Caco-2 (cell line): Measurements from ENCODE around the gene MANEAL. TPM values are rescaled to one million over a fixed set of nuclear protein-coding genes. Genes with fewer than 3 reads are reported as not detected.

Experiments used
- Bru-seq: library from RNA; stranded (reverse); fragments of 400-500 nt; gene quantifications from one replicate; lab custom pipeline; 2021; lab: Mats Ljungman, UMichigan
- BruChase-seq, 2 experiments: library from RNA; stranded (reverse); fragments of 400-500 nt; gene quantifications; one replicate each; lab custom pipeline; 2021; lab: Mats Ljungman, UMichigan
- BruUV-seq: library from RNA; stranded (reverse); fragments of 400-500 nt; replicated peaks from 2 replicates; lab custom pipeline; 2021; lab: Mats Ljungman, UMichigan
- CTCF ChIA-PET: fragments of 300-600 bp; sonication (Branson Sonifier 250); formaldehyde crosslinking; loops from one replicate; lab custom pipeline; 2022; ENCODE audit warnings: antibody characterized with exemption; lab: Charles Lee
- POLR2A ChIA-PET: fragments of 300-600 bp; sonication (Branson Sonifier 250); formaldehyde crosslinking; loops from one replicate; lab custom pipeline; 2022; ENCODE audit warnings: antibody characterized with exemption; lab: Charles Lee
- DNase-seq, 2 experiments: peaks; one replicate each; pipeline versions ENCODE4 v3.0.0 to v3.0.0-alpha.2; 2020 to 2022
- H3K27me3 ChIP-seq: replicated peaks from 2 replicates; pipeline ENCODE4 v1.6.0; 2011; ENCODE audit warnings: low read length; ENCODE audit not compliant: control insufficient read depth, insufficient read depth
- H3K36me3 ChIP-seq: 2 replicates; pipeline ENCODE4 v1.5.1; 2011; ENCODE audit warnings: low read length; ENCODE audit not compliant: control insufficient read depth, insufficient read depth
- H3K4me1 ChIP-seq: fragments of 250-450 bp; sonication (Bioruptor Pico); 2 replicates; pipeline ENCODE4 v1.5.1; 2020; ENCODE audit warnings: mild to moderate bottlenecking
- H3K4me3 ChIP-seq: 2 replicates; pipeline ENCODE4 v1.5.1; 2011; ENCODE audit warnings: low read depth, mild to moderate bottlenecking, control low read depth, low read length
- H3K9me3 ChIP-seq: fragments of 250-450 bp; sonication (Bioruptor Pico); 2 replicates; pipeline ENCODE4 v1.5.1; 2020; ENCODE audit warnings: mild to moderate bottlenecking, moderate library complexity
- H3K27ac Mint-ChIP-seq: one replicate; pipeline ENCODE4 v1.8.0; 2022; ENCODE audit warnings: mixed read lengths; ENCODE audit not compliant: unreplicated experiment
- H3K27me3 Mint-ChIP-seq: one replicate; pipeline ENCODE4 v1.8.0; 2022; ENCODE audit warnings: mixed read lengths; ENCODE audit not compliant: insufficient read depth, unreplicated experiment
- H3K36me3 Mint-ChIP-seq: one replicate; pipeline ENCODE4 v1.8.0; 2022; ENCODE audit warnings: mild to moderate bottlenecking, mixed read lengths; ENCODE audit not compliant: insufficient read depth, unreplicated experiment
- H3K4me1 Mint-ChIP-seq: one replicate; pipeline ENCODE4 v1.8.0; 2022; ENCODE audit warnings: low read depth, mixed read lengths; ENCODE audit not compliant: unreplicated experiment
- H3K4me3 Mint-ChIP-seq: one replicate; pipeline ENCODE4 v1.8.0; 2022; ENCODE audit warnings: mild to moderate bottlenecking, moderate library complexity, mixed read lengths; ENCODE audit not compliant: unreplicated experiment
- H3K9me3 Mint-ChIP-seq: one replicate; pipeline ENCODE4 v1.8.0; 2022; ENCODE audit warnings: mixed read lengths; ENCODE audit not compliant: unreplicated experiment
- intact Hi-C: fragments of 100-400 bp; cut with micrococcal nuclease; formaldehyde crosslinking; loops from one replicate; pipeline ENCODE4 v1.10.0; 2022; ENCODE audit not compliant: unreplicated experiment
- long read RNA-seq: library from polyadenylated mRNA; stranded (forward); transcript quantifications from one replicate; pipeline ENCODE4 v2.0.0, GENCODE V29; 2022
- total RNA-seq: library from RNA; stranded (reverse); gene quantifications from 2 replicates; pipeline ENCODE4 v1.2.3, GENCODE V29; 2022
- TF ChIP-seq, protein P1 (sequence below), 2 experiments: fragments of 200-600 bp in 1 of 2; IDR thresholded peaks; 1 replicate in 1 of 2; 2 replicates in 1 of 2; pipeline versions ENCODE4 v1.5.1 to v1.8.0; 2011 to 2022; ENCODE audit warnings: antibody characterized with exemption in 1 of 2, control low read depth in 1 of 2, inconsistent platforms in 1 of 2, low read depth in 1 of 2, low read length in 1 of 2, mild to moderate bottlenecking in 1 of 2, moderate library complexity in 1 of 2; ENCODE audit not compliant: insufficient read depth in 1 of 2, severe bottlenecking in 1 of 2, unreplicated experiment in 1 of 2

The MANEAL gene
- total RNA-seq (24.8 and 25.9 TPM in 2 replicates), Bru-seq, nascent RNA (percentile 56 among the genes with signal in this experiment), BruChase-seq, experiment 1, labeled RNA remaining after a 2-hour chase (percentile 65 among the genes with signal in this experiment), BruChase-seq, experiment 2, labeled RNA remaining after a 6-hour chase (percentile 77 among the genes with signal in this experiment)
- long read RNA-seq, transcript MANEAL-205 (3 exons, 1,015 nt) = minor isoform, 6 of 62 reads
- long read RNA-seq, transcript MANEAL-202 (4 exons, 2,685 nt) = major isoform, 24 of 62 reads
- long read RNA-seq, transcript MANEAL-203 (4 exons, 2,327 nt) = minor isoform, 17 of 62 reads
- long read RNA-seq, partial matches to known transcripts = 0 of 62 reads
- long read RNA-seq, other reads (novel, unspliced or antisense) = 14 of 62 reads

GRCh38 chr1:37793773-37794371, at the start of gene MANEAL:
TSS of gene MANEAL (plus strand) at chr1:37793847. CDS start at chr1:37794183, 336 bp downstream.
- CTCF ChIA-PET = interaction anchor here (0.5 kb wide), 1 partner anchor 14 kb away, joined by 4 read pairs; the partner anchor contains the start of genes C1orf122 and YRDC

DNA sequence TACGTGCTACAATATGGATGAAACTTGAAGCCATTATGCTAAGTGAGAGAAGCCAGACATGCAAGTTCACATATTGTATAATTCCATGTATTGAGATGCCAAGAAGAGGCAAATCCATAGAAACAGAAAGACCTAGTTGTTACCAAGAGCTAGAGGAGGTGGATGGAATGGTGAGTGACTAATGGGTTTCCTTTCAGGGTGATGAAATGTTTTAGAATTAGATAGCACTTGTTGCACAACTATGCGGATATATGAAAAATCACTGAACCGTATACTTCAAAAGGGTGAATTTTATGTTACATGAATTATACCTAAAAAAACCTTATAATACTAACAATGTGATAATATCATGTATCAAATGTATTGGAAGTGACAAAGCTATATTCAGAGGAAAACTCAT, 46.8 kb upstream of the MANEAL start:
- Histone ChIP-seq H3K4me3 (no peak overlapping the region), H3K9me3 (no peaks in the 10 kb centered on the region), H3K27me3 (no peaks in the 10 kb centered on the region), H3K4me1 (no peaks in the 10 kb centered on the region), H3K36me3 (no peaks in the 10 kb centered on the region)
- no TSS peak for BruUV-seq
- intact Hi-C loops = no loop called here
- Mint-ChIP-seq H3K4me3 (no peak overlapping the region), H3K27me3 (no peaks in the 10 kb centered on the region), H3K9me3 (no peaks in the 10 kb centered on the region), H3K27ac (no peak overlapping the region), H3K36me3 (no peaks in the 10 kb centered on the region), H3K4me1 (no peaks in the 10 kb centered on the region)
- ChIA-PET CTCF (no interaction called here), POLR2A (no interaction called here)
- no peak for DNase-seq
- TF ChIP-seq, protein P1, sequence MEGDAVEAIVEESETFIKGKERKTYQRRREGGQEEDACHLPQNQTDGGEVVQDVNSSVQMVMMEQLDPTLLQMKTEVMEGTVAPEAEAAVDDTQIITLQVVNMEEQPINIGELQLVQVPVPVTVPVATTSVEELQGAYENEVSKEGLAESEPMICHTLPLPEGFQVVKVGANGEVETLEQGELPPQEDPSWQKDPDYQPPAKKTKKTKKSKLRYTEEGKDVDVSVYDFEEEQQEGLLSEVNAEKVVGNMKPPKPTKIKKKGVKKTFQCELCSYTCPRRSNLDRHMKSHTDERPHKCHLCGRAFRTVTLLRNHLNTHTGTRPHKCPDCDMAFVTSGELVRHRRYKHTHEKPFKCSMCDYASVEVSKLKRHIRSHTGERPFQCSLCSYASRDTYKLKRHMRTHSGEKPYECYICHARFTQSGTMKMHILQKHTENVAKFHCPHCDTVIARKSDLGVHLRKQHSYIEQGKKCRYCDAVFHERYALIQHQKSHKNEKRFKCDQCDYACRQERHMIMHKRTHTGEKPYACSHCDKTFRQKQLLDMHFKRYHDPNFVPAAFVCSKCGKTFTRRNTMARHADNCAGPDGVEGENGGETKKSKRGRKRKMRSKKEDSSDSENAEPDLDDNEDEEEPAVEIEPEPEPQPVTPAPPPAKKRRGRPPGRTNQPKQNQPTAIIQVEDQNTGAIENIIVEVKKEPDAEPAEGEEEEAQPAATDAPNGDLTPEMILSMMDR (IDR thresholded peaks at IDR 0.05; ENCODE audit: insufficient read depth in 1 of 2, low read depth in 1 of 2, low read length in 1 of 2, severe bottlenecking in 1 of 2, unreplicated experiment in 1 of 2) = no peak

More at GRCh38 chr1:37793773-37794371, at the start of gene MANEAL:
- BruUV-seq = no TSS peak
- DNase-seq = peak; percentile 54 to 65
- H3K27me3 Mint-ChIP-seq = no peaks in the 10 kb centered on the region
- intact Hi-C loops = no loop called here
- H3K4me3 Mint-ChIP-seq = peak within 1 kb of the TSS; percentile 78
- no peaks in the 10 kb centered on the region for H3K27me3 ChIP-seq
- peak within 1 kb of the TSS; percentile 71 for H3K4me3 ChIP-seq
- POLR2A ChIA-PET = interaction anchor here (1.1 kb wide), 1 partner anchor 14 kb away, joined by 9 read pairs; the partner anchor contains the start of genes C1orf122 and YRDC
- peaks cover 13% of the 10 kb centered on the region for H3K36me3 Mint-ChIP-seq
- no peaks in the 10 kb centered on the region; the same call in 1 of the 2 replicates for H3K4me1 ChIP-seq
- TF ChIP-seq, protein P1 (IDR thresholded peaks at IDR 0.05; ENCODE audit: insufficient read depth in 1 of 2, low read depth in 1 of 2, low read length in 1 of 2, severe bottlenecking in 1 of 2, unreplicated experiment in 1 of 2) = no peak
- H3K9me3 Mint-ChIP-seq = no peaks in the 10 kb centered on the region
- no peaks in the 10 kb centered on the region for H3K4me1 Mint-ChIP-seq
- H3K36me3 ChIP-seq = no peaks in the 10 kb centered on the region
- H3K27ac Mint-ChIP-seq = no peak within 1 kb of the TSS
- no peaks in the 10 kb centered on the region for H3K9me3 ChIP-seq

- no TSS peak for BruUV-seq
- TF ChIP-seq, protein P1 (IDR thresholded peaks at IDR 0.05; ENCODE audit: insufficient read depth in 1 of 2, low read depth in 1 of 2, low read length in 1 of 2, severe bottlenecking in 1 of 2, unreplicated experiment in 1 of 2) = no peak
- intact Hi-C loops = no loop called here
- Histone ChIP-seq H3K4me1 (no peaks in the 10 kb centered on the region), H3K4me3 (no peak overlapping the region), H3K27me3 (no peaks in the 10 kb centered on the region), H3K9me3 (no peaks in the 10 kb centered on the region), H3K36me3 (no peaks in the 10 kb centered on the region)
- H3K9me3 Mint-ChIP-seq = no peaks in the 10 kb centered on the region
- H3K36me3 Mint-ChIP-seq = no peaks in the 10 kb centered on the region
- DNase-seq = no peak
- no peak overlapping the region for H3K4me3 Mint-ChIP-seq
- ChIA-PET POLR2A (no interaction called here), CTCF (no interaction called here)
- no peaks in the 10 kb centered on the region for H3K4me1 Mint-ChIP-seq
- no peak overlapping the region for H3K27ac Mint-ChIP-seq
- peaks cover 3% of the 10 kb centered on the region for H3K27me3 Mint-ChIP-seq
These were observed 45.1 kb upstream of the MANEAL start for GRCh38 chr1:37748565-37748964.
